HG02885 (cell line): ENCODE measurements around the gene JOSD2.
"Not testable (repeated sequence)": the region's sequence is repeated elsewhere in the genome, so short reads cannot be mapped to it uniquely, and the experiment has no call there.

Experiments used
- ATAC-seq: cut with Tn5 transposase; IDR thresholded peaks from one replicate; pipeline ENCODE4 v1.9.1; 2021; ENCODE audit warnings: mild to moderate bottlenecking; ENCODE audit not compliant: unreplicated experiment, poor library complexity

The JOSD2 gene

DNA sequence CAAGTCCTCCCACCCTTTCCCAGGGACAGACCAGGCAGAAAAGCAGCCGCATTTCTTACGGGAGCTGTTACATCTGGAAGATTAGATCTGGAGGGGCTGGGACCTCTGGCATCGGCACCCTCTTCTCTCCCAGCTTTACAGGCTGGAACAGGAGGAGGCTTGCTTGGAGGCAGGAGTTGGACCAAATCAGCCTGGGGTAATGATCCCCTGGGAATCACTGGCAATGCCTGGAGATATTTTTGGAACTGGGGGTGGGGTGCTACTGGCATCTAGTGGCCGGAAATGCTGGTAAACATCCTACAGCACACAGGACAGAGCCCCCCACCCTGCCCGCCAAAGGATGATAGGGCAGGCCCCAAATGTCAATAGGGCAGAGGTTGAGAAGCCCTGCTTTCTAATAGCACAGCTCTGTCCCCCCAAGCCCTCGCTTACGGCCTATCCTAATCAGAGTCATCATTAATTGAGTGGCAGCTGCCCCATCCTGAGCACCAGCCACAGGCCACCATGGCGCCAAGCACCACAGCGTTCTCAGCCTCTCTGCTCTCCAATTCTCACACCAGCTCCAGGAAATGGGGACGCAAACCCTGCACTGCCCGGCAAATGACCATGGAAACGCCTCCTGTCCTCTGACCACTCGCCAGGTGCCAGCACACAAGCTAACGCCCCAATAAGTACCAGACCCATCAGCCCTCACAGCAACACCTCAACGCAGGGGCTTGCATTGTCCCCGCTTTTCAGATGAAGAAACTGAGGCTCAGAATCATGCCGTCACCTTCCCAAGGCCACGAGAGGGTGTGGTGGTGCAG lies 36.6 kb upstream of the JOSD2 start:
- ATAC-seq = no peak

GRCh38 chr19:50546527-50547221 lies 35.7 kb upstream of the JOSD2 start:
- ATAC-seq = no peak

GRCh38 chr19:50542943-50543342 lies 32.0 kb upstream of the JOSD2 start:
- no peak for ATAC-seq

DNA sequence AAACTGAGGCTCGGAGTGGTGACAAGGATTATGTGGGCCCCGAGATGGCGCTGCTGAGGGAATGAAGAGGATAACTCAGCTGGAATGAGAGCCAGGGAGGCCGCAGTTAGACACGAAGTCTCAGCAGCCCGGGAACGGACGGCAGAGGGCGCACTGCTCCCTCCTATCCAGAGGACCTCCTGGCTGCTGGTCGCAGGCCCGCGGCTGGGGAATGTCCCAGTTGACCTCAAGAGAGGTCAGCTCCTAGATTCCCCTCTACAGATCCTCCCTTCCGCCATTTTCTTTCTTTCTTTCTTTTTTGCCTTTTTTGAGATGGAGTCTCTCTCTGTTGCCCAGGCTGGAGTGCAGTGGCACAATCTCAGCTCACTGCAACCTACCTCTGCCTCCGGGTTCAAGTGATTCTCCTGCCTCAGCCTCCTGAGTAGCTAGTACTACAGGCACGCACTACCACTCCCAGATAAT lies 26.8 kb upstream of the JOSD2 start:
- ATAC-seq = no peak

DNA sequence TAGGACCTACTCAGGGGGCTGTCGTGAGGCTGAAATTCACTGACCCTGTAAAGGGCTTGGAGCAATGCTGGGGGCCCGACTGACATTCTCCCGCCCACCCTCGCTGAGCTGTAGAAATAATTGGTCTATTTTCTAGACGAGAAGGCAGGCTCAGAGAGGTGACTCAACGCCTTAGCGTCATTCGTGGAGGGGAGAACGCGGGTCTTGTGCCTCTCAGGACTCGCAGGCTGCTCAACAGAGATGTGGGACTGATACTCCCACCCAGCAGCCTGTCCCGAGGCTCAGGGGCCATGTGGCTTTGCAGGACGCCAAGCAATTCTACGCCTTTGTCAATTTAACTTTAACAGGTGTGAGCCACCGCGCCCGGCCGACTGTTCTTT lies 26.3 kb upstream of the JOSD2 start:
- ATAC-seq = no peak

GRCh38 chr19:50536662-50537305 lies 25.8 kb upstream of the JOSD2 start:
- no peak for ATAC-seq

DNA sequence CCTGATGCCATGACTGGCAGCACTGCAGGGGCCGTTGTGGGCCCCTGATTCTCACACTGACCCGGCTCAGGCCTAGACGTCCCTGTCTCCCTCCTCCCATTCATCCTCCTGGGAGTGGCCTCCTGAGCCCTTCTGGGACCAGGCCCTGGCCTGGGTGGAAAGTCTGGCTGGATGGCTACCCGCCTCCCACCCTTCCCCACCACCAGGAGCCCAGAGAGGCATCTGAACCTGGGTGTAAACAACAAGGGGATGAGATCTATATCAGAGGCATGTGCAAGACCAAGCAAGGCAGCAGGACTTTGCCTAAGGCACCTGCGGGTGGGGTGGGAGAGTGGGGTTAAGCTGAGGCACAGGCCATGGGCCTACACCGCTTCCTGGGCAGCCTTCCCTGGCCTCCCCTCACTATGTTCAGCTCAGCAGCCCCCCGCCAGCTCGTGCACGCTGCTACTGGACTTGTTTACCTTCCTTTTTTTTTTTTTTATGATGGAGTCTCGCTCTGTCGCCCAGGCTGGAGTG lies 24.7 kb upstream of the JOSD2 start:
- no peak for ATAC-seq

- no peak for ATAC-seq
Observed at GRCh38 chr19:50534478-50534877, 23.5 kb upstream of the JOSD2 start.

DNA sequence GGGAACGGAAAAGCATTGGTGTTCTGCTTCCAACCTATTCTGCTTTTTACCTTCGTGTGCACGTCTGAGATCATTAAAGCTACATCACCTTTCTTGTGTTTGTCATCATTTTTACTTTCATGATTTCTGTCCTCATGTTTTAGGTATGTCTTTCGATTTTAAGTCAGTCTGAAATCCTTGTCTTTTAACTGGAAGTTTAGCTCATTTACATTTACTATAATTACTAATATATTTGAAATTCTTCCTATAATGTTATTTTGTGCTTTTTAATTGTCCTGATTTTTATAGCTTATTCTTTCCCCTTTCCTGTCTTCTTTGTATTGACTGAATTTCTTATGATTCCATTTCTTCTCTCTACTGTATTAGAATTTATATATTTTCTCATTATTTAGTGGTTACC lies 22.0 kb upstream of the JOSD2 start:
- ATAC-seq = no peak

- no peak for ATAC-seq
Observed at GRCh38 chr19:50531171-50531612, 20.2 kb upstream of the JOSD2 start.

DNA sequence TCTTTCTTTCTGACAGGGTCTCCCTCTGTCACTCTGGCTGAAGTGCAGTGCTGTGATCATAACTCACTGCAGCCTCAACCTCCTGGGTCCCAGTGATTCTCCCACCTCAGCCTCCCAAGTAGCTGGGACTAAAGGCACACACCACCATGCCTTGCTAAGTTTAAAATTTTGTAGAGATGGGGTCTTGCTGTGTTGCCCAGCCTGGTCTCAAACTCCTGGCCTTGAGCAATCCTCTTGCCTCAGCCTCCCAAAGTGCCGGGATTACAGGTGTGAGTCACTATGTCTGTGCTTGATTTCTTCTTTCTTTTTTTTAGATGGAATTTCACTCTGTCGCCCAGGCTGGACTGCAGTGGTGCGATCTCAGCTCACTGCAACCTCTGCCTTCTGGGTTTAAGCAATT lies 17.1 kb upstream of the JOSD2 start:
- not testable (repeated sequence) for ATAC-seq

- ATAC-seq = no peak
Observed at GRCh38 chr19:50522881-50523280, 11.9 kb upstream of the JOSD2 start.

DNA sequence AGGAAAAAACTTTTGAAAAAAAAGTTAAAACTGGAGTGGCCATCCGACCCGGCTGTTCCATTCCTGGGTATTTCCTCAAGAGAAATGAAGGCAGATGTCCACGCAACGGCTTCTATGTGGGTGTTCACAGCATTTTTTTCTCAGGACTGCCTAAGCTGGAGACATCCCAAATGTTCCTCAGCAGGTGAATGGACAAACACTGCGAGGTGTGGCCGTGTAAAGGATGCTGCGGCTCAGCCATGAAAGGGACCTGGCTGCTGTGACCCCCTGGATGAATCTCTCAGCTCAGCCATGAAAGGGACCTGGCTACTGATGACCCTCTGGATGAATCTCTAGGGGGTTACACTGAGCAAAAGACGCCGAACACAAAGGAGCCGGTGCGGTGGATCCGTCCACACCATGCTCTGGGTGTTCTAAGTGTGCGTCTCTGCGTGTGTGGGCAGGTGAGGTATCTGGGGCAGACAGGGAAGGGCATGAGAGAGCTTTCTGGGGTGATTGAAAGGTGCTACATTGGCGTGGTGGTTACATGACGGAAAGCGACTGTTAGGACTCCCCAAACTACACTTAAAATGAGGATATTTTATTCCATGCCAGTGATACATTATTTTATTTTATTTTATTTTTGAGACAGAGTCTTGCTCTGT lies 10.0 kb upstream of the JOSD2 start:
- no peak for ATAC-seq

- no peak for ATAC-seq
Observed at GRCh38 chr19:50519006-50519575, 8.1 kb upstream of the JOSD2 start.

GRCh38 chr19:50518091-50519005 lies 7.4 kb upstream of the JOSD2 start:
- ATAC-seq = no peak

- ATAC-seq = no peak
Observed at GRCh38 chr19:50517704-50518075, 6.7 kb upstream of the JOSD2 start.

- no peak for ATAC-seq
Observed at GRCh38 chr19:50516964-50517703, 6.1 kb upstream of the JOSD2 start.

DNA sequence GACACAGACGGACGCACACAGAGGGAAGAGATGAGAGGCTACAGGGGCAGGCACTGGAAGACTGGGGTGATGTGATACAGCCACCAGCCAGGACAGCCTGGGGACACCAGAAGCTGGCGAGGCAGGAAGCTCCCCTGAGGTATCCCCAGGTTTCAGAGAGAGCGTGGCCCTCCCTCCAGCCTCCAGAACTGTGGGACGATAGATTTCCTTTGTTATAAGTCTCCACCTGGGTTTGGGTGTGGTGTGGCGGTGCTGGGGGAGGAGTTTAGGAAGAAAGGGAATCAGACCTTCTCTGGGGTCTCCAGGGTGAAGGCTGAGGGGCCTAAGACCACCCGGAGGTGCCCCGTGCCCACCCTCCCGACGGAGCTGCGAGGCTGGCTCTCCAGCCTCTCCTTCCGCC lies 5.5 kb upstream of the JOSD2 start:
- ATAC-seq = no peak

- ATAC-seq = no peak
Observed at GRCh38 chr19:50515168-50515561, 4.2 kb upstream of the JOSD2 start.
